GM18508 (cell line): ENCODE data around the gene NXPH4.

Experiments
- ATAC-seq: cut with Tn5 transposase; IDR thresholded peaks from one replicate; pipeline ENCODE4 v1.9.1; 2021; ENCODE audit warnings: moderate number of reproducible peaks; ENCODE audit not compliant: insufficient read depth, unreplicated experiment

NXPH4 gene

GRCh38 chr12:57216014-57216911 lies at the start of gene NXPH4:
NXPH4 (plus strand) TSS chr12:57216794; CDS start chr12:57216970, 176 bp downstream.
- no peak for ATAC-seq

- no peak for ATAC-seq
These were observed 49.6 kb upstream of the NXPH4 start for GRCh38 chr12:57166971-57167371.

GRCh38 chr12:57168058-57168457 lies 48.5 kb upstream of the NXPH4 start:
- no peak for ATAC-seq

DNA sequence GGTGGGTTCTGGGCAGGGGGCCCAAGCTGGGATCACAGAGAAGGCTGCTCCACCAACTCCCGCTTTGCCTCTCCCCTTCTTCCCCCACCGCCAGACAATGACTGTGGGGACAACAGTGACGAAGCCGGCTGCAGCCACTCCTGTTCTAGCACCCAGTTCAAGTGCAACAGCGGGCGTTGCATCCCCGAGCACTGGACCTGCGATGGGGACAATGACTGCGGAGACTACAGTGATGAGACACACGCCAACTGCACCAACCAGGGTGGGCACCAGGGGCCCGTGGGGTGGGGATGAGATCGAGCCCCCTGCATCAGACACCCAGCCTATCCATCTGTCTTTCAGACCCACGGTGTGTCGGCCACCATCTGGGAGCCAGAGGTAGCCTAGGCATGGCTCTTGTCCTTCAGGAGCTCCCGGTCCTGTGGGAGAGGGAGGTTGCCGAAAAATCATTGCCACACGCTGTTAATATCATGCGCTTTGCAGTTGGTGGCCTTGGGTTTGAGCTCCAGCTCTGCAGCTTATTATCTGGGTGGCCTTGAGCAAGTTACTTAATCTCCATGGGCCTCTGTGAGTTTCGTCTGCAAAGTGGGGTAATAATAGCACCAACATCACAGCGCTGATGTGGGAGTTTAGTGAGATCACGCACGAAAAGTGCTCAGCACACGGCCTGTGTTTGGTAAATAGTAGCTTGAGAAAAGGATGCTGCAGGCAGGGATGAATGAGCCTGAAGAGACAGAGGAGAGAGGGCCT lies 47.4 kb upstream of the NXPH4 start:
- no peak for ATAC-seq

DNA sequence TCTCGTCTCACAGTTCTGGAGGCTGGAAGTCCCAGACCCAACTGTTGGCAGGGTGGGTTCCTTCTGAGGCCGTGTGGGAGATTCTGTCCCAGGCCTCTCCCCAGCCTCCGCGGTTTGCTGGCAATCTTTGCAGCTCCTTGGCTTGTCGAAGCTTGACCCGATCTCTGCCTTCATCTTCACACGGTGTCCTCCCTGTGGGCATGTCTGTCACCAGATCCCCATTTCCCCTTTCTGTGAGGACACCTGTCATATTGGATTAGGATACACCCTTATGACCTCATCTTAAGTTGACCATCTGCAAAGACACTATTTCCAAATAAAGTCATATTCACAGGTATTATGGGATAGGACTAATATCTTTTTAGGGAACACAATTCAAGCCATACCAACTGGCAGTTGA lies 46.6 kb upstream of the NXPH4 start:
- no peak for ATAC-seq

DNA sequence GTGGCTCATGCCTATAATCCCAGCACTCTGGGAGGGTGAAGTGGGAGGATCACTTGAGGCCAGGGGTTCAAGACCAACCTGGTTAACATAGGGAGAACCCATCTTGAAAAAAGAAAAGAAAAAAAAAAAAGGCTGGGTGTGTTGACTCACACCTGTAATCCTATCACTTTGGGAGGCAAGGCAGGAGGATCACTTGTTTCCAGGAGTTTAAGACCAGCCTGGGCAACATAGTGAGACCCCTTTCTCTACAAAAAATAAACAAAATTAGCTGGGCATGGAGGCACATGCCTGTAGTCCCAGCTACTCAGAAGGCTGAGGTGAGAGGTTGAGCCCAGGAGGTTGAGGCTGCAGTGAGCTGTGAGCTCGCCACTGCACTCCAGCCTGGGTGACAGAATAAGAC lies 46.2 kb upstream of the NXPH4 start:
- ATAC-seq: no peak

DNA sequence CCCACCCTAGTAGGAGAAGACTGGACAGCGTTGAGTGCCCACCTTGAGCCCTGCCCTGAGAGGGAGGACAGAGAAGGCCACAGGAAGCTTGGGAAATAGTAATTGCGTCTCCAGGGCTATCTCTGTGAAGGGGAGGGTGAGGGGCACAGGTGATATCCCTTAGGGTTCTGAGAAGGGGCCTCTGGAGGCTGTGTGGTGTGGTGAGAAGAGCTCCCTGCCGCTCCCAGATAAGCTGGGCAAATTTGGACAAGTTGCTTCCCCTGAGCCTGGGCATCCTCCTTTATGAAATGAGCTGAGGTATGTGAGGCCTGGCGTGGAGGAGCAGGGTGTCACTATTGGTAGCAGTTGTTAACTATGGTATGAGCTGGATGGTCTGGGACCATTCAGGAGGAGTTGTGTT lies 45.7 kb upstream of the NXPH4 start:
- ATAC-seq: no peak

DNA sequence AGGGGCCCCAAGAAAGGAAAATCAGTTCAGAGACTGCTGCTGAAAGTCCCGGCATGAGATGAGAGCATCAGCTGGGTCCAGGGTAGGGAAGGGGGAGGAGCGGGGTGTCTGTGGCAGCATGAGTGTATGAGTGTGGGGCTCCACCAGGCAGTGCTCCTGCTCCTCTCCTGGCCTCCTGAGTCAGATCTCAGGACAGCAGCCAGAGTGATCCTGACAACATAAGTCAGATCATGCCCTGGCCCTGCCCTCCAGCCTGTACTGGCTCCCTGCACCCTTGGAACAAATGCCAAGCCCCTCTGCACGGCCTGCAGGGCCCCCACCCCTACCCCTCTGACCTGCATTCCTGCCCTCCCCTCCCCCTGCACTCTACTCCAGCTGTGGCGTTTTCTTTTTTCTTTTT lies 44.9 kb upstream of the NXPH4 start:
- no peak for ATAC-seq

DNA sequence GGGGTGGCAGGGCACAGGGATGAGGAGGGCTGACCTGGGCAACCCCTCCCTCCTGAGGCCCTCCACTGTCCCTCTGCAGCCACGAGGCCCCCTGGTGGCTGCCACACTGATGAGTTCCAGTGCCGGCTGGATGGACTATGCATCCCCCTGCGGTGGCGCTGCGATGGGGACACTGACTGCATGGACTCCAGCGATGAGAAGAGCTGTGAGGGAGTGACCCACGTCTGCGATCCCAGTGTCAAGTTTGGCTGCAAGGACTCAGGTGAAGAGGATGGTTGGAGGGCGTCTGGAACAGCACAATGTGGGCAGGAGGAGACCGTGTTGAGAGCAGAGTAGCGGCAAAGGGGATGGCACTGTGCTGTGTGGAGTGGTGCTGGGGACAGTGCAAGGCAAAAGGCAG lies 43.5 kb upstream of the NXPH4 start:
- ATAC-seq: no peak

- no peak for ATAC-seq
These were observed 42.9 kb upstream of the NXPH4 start for GRCh38 chr12:57173683-57174082.

DNA sequence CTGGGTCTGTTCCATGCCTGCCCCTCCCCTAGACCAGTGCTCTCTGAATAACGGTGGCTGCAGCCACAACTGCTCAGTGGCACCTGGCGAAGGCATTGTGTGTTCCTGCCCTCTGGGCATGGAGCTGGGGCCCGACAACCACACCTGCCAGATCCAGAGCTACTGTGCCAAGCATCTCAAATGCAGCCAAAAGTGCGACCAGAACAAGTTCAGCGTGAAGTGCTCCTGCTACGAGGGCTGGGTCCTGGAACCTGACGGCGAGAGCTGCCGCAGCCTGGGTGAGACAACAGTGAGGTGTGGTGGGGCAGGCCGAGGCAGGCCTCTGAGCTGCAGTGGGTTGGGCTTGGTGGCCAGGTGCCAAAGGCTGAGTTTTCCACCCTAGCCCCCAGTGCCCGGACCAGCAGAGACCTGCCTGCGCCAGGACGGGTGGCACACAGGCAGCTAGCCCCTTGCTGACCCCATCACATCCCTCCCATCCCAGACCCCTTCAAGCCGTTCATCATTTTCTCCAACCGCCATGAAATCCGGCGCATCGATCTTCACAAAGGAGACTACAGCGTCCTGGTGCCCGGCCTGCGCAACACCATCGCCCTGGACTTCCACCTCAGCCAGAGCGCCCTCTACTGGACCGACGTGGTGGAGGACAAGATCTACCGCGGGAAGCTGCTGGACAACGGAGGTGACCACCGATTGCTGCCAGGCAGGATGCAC lies 41.0 kb upstream of the NXPH4 start:
- ATAC-seq: no peak

DNA sequence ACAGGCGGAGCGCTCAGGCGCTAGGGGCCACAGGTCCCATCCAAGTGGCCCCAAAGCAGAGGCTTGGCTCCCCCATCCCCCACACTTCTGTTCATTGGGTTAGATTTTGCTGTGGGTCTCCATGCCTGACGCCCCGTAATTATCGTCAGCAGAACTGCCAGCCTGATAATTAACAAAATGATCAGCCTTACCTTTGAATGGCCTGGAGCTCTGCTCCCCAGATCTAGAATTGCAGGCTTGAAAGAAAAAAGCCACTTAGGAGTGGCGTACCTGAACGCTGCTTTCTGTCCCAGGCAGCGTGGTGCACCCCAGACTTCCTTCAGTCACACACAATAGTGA lies 40.5 kb upstream of the NXPH4 start:
- no peak for ATAC-seq

DNA sequence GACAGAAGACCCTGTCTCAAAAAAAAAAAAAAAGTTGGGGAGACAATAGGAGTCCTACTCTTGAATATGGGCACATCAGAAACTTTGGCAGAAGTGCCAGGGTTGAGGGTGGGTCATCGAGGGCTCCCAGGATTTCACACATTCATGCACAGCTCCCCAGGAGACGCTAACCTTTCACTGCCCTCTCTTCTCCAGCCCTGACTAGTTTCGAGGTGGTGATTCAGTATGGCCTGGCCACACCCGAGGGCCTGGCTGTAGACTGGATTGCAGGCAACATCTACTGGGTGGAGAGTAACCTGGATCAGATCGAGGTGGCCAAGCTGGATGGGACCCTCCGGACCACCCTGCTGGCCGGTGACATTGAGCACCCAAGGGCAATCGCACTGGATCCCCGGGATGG lies 39.7 kb upstream of the NXPH4 start:
- no peak for ATAC-seq

- no peak for ATAC-seq
These were observed 39.2 kb upstream of the NXPH4 start for GRCh38 chr12:57177354-57177753.

DNA sequence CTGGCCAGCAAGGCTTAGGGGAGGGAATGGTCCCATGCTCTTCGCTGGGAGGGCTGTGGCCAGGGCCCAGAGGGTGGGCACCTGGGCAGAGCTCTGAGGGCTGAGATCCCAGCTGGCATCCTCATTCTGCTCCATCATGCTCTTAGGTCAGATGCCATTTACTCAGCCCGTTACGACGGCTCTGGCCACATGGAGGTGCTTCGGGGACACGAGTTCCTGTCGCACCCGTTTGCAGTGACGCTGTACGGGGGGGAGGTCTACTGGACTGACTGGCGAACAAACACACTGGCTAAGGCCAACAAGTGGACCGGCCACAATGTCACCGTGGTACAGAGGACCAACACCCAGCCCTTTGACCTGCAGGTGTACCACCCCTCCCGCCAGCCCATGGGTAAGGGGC lies 38.4 kb upstream of the NXPH4 start:
- no peak for ATAC-seq

- ATAC-seq: no peak
These were observed 37.1 kb upstream of the NXPH4 start for GRCh38 chr12:57179331-57180086.

- no peak for ATAC-seq
These were observed 36.1 kb upstream of the NXPH4 start for GRCh38 chr12:57180321-57180989.

DNA sequence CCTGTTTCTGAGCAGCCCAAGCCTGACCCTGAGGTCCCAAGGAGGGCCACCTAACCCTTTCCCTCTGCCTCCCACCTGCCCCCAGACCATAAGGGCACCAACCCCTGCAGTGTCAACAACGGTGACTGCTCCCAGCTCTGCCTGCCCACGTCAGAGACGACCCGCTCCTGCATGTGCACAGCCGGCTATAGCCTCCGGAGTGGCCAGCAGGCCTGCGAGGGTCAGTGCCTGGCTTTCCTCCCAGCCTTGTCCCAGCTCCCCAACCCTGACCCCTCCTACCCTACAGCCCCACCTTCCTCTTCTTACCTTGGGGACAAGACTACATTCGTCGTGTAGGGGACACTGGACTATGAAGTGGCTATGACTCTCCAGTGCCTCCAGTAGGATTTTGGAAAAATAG lies 35.5 kb upstream of the NXPH4 start:
- ATAC-seq: no peak

DNA sequence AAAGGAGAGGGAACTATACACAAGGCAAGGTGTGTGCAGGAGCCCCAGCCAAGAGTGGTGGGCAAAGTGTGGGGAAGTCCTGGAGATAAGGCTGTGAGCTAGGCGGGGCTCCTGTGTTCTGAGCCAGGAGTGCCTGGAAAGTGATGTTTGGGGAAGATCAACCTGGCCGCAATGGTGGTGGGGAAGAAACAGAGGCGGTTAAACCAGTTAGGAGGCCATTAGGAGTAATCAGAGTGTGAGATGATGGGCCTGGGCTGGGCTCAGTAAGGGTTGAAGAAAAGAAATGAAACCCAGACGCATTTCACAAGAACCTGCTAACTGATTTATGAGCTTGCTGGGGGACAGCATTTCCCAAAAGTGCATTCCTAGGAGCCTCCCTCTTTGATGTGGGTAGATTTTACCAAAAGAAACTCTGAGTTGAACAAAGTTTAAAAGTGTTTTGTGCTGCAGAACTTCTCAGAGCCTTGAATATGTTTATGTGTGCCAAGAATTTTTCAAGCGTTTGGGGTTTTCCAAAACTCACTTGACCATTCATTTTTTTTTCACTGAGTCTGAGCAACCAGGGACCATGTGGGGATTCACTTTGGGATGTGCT lies 34.9 kb upstream of the NXPH4 start:
- ATAC-seq: no peak
